Ovary (tissue), 3 donors: Measurements from ENCODE around the gene RNF11.

Experiments used
- CTCF ChIP-seq, 3 donors: fragments of 450-650 bp in 2 of 3; fragments of 200-600 bp in 1 of 3; IDR thresholded peaks; one replicate each; pipeline versions ENCODE4 v1.5.1 to v1.8.0; 2016 to 2022; ENCODE audit warnings: antibody characterized with exemption in 3 of 3, mild to moderate bottlenecking in 1 of 3
- POLR2A ChIP-seq: fragments of 450-650 bp; IDR thresholded peaks from one replicate; pipeline ENCODE4 v1.6.1; 2017; ENCODE audit warnings: antibody characterized with exemption, mild to moderate bottlenecking, moderate library complexity
- donor health status: DM: no; HTN: no; CAD: no.

DNA sequence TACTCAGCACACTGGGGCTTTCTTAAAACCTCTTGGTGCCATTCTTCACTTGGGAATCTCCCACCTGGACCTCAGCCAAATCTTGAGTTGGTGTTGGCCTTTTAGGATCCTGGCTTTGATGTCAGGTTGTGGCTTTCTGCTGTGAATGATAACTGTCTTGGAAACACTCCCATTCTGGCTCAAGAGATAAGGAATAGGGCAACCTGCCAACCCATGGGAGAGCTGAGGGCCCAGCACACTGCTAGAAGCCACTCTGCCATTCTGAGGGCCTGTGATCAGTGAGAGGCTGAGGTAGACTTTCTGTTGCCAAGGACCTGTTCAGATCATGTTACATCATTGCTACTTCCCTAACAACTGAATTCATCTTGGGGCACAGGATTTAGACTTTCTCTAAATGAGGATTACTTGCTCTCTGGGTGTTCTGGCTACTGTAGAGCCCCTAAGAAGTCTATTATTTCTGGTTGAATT lies 48.4 kb downstream of the RNF11 start:
- TF ChIP-seq CTCF (IDR thresholded peaks at IDR 0.05) (no peak), POLR2A (no peak)
